Epithelial cell of esophagus (primary cell): ENCODE measurements around the gene ITGAE.

Experiments used
- DNase-seq: peaks from one replicate; pipeline ENCODE4 v3.0.0; 2010; ENCODE audit warnings: low read depth
- H3K4me3 ChIP-seq: 2 replicates; pipeline ENCODE4 v1.5.1; 2011; ENCODE audit warnings: mild to moderate bottlenecking, low read length, control low read depth
- TF ChIP-seq, protein P1 (sequence below): IDR thresholded peaks from 2 replicates; pipeline ENCODE4 v1.5.1; 2011; ENCODE audit warnings: low read depth, mild to moderate bottlenecking, low read length, control low read depth, inconsistent platforms; ENCODE audit not compliant: insufficient read depth; ENCODE audit errors: missing control alignments

The ITGAE gene

DNA sequence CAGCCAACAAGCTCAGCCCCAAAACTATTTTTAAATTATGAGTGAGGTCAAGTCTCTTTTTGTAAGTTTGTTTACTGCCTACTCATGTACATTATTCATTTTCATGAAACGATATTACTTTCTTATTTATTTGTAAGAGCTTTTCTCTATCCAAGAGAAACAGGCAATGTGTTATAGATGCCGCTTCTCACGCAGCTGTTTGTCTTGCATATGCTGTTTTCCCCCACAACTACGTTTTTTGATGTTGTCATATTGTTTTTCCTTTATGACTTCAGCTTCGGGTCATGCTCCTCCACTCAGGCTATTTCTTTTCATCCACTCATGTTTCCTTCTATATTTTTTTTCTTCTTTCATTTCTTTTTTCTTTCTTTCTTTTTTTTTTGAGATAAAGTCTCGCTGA, 20.0 kb downstream of the ITGAE start:
- H3K4me3 ChIP-seq = no peak overlapping the region
- DNase-seq = no peak
- TF ChIP-seq, protein P1, sequence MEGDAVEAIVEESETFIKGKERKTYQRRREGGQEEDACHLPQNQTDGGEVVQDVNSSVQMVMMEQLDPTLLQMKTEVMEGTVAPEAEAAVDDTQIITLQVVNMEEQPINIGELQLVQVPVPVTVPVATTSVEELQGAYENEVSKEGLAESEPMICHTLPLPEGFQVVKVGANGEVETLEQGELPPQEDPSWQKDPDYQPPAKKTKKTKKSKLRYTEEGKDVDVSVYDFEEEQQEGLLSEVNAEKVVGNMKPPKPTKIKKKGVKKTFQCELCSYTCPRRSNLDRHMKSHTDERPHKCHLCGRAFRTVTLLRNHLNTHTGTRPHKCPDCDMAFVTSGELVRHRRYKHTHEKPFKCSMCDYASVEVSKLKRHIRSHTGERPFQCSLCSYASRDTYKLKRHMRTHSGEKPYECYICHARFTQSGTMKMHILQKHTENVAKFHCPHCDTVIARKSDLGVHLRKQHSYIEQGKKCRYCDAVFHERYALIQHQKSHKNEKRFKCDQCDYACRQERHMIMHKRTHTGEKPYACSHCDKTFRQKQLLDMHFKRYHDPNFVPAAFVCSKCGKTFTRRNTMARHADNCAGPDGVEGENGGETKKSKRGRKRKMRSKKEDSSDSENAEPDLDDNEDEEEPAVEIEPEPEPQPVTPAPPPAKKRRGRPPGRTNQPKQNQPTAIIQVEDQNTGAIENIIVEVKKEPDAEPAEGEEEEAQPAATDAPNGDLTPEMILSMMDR = no peak

GRCh38 chr17:3777366-3778120, 23.4 kb downstream of the ITGAE start:
- no peak for DNase-seq
- H3K4me3 ChIP-seq = no peak overlapping the region
- TF ChIP-seq, protein P1 = no peak

DNA sequence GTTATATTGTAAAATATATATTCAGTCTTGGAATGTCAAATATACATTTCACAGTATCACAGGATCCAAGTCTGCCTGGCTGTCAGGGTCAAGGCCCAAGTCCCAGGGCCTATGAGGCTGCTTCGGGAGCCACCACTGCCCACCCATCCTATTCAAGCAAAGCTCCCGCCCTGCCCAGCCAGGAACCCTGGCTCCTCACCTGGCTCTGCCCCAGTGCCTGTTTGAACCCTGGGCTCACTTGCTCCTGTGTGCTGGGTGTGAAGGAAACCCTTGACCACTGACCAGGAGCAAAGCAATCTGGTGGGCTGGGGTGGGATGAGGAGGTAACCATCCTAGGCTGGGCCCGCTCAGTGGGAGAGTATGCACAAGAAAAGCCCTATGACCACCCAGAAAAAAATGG, 27.0 kb downstream of the ITGAE start:
- TF ChIP-seq, protein P1 = no peak
- H3K4me3 ChIP-seq = no peak overlapping the region
- DNase-seq = no peak

GRCh38 chr17:3773511-3773910, 27.5 kb downstream of the ITGAE start:
- peak; percentile 42 for DNase-seq
- no peak overlapping the region for H3K4me3 ChIP-seq
- TF ChIP-seq, protein P1 = no peak

GRCh38 chr17:3772764-3773163, 28.2 kb downstream of the ITGAE start:
- TF ChIP-seq, protein P1 = no peak

GRCh38 chr17:3771140-3771539, 29.8 kb downstream of the ITGAE start:
- DNase-seq = no peak
- TF ChIP-seq, protein P1 = no peak

More at GRCh38 chr17:3772764-3773163, 28.2 kb downstream of the ITGAE start:
- DNase-seq = no peak
- no peak overlapping the region for H3K4me3 ChIP-seq

GRCh38 chr17:3770466-3770865, 30.5 kb downstream of the ITGAE start:
- TF ChIP-seq, protein P1 = no peak
- DNase-seq = no peak
- H3K4me3 ChIP-seq = no peak overlapping the region

More at GRCh38 chr17:3771140-3771539, 29.8 kb downstream of the ITGAE start:
- no peak overlapping the region for H3K4me3 ChIP-seq
